Measurements from ENCODE around the gene FYN. TPM values are rescaled to one million over a fixed set of nuclear protein-coding genes. Genes with fewer than 3 reads are reported as not detected.

FYN gene
- total and polyA plus RNA-seq, 2 of the 13 experiments (the other 11 are each of a cell fraction or from before 2014, with no cell fraction given): 15.5 to 24.6 TPM

- no TSS peak for BruUV-seq (replicated peaks)
- H3K4me2 ChIP-seq (ENCODE audit: low read depth, low read length): no peak overlapping the region
- peaks cover 0 to 1% of the 10 kb centered on the region in 2 experiments; a peak in 3 of 5 replicates for H3K36me3 ChIP-seq (replicated peaks in 1 of 2; ENCODE audit: control insufficient read depth in 1 of 2, insufficient read depth in 2 of 2, low read length in 2 of 2)
- peaks cover 47% of the 10 kb centered on the region for H3K4me1 ChIP-seq (ENCODE audit: insufficient read depth, low read length)
- intact Hi-C loops (cut with micrococcal nuclease; ENCODE audit: unreplicated experiment) (no loop called here), in situ Hi-C loops (cut with HindIII; ENCODE audit: extremely low pct_ligation_motif_present, low pct_unique_long_range_greater_than_20kb) (no loop called here)
- ChIA-PET CTCF (ENCODE audit: low intra/inter-chr PET ratio, low total read pairs) (no interaction called here), POLR2A (no interaction called here)
- 92% methylated on average over 17 of the region's 17 CpGs for WGBS (ENCODE audit: low lambda C conversion rate)
- H3K27ac ChIP-seq (ENCODE audit: extremely low read length, insufficient read depth, low read length): no peak overlapping the region
- TF ChIP-seq HHEX (CRISPR knock-in tag; IDR thresholded peaks at IDR 0.05): no peak
- TF ChIP-seq ZNF274 (CRISPR knock-in tag; IDR thresholded peaks at IDR 0.05): no peak
- no peak for TF ChIP-seq ZSCAN20 (CRISPR knock-in tag; IDR thresholded peaks at IDR 0.05; ENCODE audit: borderline replicate concordance)
- TF ChIP-seq ZFP36 (IDR thresholded peaks at IDR 0.05; ENCODE audit: borderline replicate concordance, low read depth, low read length, partially characterized antibody): no peak
- TF ChIP-seq ZNF530 (CRISPR knock-in tag; IDR thresholded peaks at IDR 0.05; ENCODE audit: low read depth): no peak
- no peak for TF ChIP-seq KLF11 (CRISPR knock-in tag; IDR thresholded peaks at IDR 0.05)
- no peak for TF ChIP-seq PRMT3 (CRISPR knock-in tag; IDR thresholded peaks at IDR 0.05; ENCODE audit: borderline replicate concordance, low read depth)
- TF ChIP-seq SSRP1 (CRISPR knock-in tag; IDR thresholded peaks at IDR 0.05): no peak
- no peak for TF ChIP-seq SNAPC5 (CRISPR knock-in tag; IDR thresholded peaks at IDR 0.05; ENCODE audit: borderline replicate concordance)
- no peak for TF ChIP-seq ZNF317 (CRISPR knock-in tag; IDR thresholded peaks at IDR 0.05)
- TF ChIP-seq CENPBD1 (CRISPR knock-in tag; IDR thresholded peaks at IDR 0.05; ENCODE audit: borderline replicate concordance, low read depth): no peak
- no peak for TF ChIP-seq ZNF709 (CRISPR knock-in tag; IDR thresholded peaks at IDR 0.05)
- no peak for TF ChIP-seq FOXP1 (IDR thresholded peaks at IDR 0.05)
- no peak for TF ChIP-seq FOXP1 (CRISPR knock-in tag; IDR thresholded peaks at IDR 0.05)
- no peak for TF ChIP-seq HNF4A (CRISPR knock-in tag; IDR thresholded peaks at IDR 0.05)
- no peaks in the 10 kb centered on the region for H3K9me3 ChIP-seq (ENCODE audit: low read length)
- no peaks in the 10 kb centered on the region for H3K27me3 ChIP-seq (ENCODE audit: control insufficient read depth in 1 of 2, insufficient read depth in 2 of 2, low read length in 2 of 2)
- no peaks in the 10 kb centered on the region for H3K79me2 ChIP-seq (ENCODE audit: insufficient read depth, low read length)
- FAIRE-seq: no peak
- no peak for DNase-seq (ENCODE audit: low spot score)
- H4K20me1 ChIP-seq (ENCODE audit: insufficient read depth, low read length): no peaks in the 10 kb centered on the region
- H3K9ac ChIP-seq (ENCODE audit: insufficient read depth, low read depth, low read length): no peak overlapping the region
- no peak for ATAC-seq
- no peak overlapping the region for H2AFZ ChIP-seq (ENCODE audit: low read length)
- no peak overlapping the region for H3K4me3 ChIP-seq (replicated peaks in 1 of 3; ENCODE audit: insufficient read depth in 1 of 3, low read depth in 2 of 3, low read length in 3 of 3)
These were observed 200.3 kb downstream of the FYN start for GRCh38 chr6:111672761-111673450.

Measured in HepG2 (cell line).